Keratinocyte (primary cell): Measurements from ENCODE around the gene IL17A. TPM values are rescaled to one million over a fixed set of nuclear protein-coding genes. Genes with fewer than 3 reads are reported as not detected.

Source experiments
- DNase-seq: peaks from one replicate; pipeline ENCODE4 v3.0.0-alpha.2; 2011; ENCODE audit warnings: low read depth, missing footprints, low spot score
- FAIRE-seq: peaks from 2 replicates; lab custom pipeline; 2011; peaks lifted over from hg19 to GRCh38; lab: Jason Lieb, UNC
- H2AFZ ChIP-seq: 2 replicates; pipeline ENCODE4 v1.6.0; 2012; ENCODE audit warnings: low read length, control low read depth, inconsistent platforms; ENCODE audit not compliant: control insufficient read depth
- H3K27ac ChIP-seq: 2 replicates; pipeline ENCODE4 v1.5.1; 2011; ENCODE audit warnings: low read length; ENCODE audit not compliant: control insufficient read depth, insufficient read depth
- H3K27me3 ChIP-seq: 3 replicates; pipeline ENCODE4 v1.6.0; 2011; ENCODE audit warnings: low read length; ENCODE audit not compliant: control insufficient read depth, insufficient read depth; ENCODE audit errors: extremely low read depth
- H3K36me3 ChIP-seq, 2 experiments: 2 replicates in 1 of 2; 3 replicates in 1 of 2; pipeline ENCODE4 v1.5.1; 2011; ENCODE audit warnings: low read length in 2 of 2, mild to moderate bottlenecking in 1 of 2; ENCODE audit not compliant: control insufficient read depth in 2 of 2, insufficient read depth in 2 of 2; ENCODE audit errors: extremely low read depth in 1 of 2
- H3K4me1 ChIP-seq: 3 replicates; pipeline ENCODE4 v1.5.1; 2011; ENCODE audit warnings: low read length; ENCODE audit not compliant: control insufficient read depth, insufficient read depth; ENCODE audit errors: extremely low read depth
- H3K4me2 ChIP-seq: 3 replicates; pipeline ENCODE4 v1.6.0; 2011; ENCODE audit warnings: low read depth, low read length; ENCODE audit not compliant: control insufficient read depth, insufficient read depth; ENCODE audit errors: extremely low read depth
- H3K4me3 ChIP-seq, 3 experiments: fragments of 200-600 bp in 1 of 3; sonication (generic) in 1 of 3; 2 replicates in 2 of 3; 3 replicates in 1 of 3; pipeline ENCODE4 v1.5.1; 2011 to 2016; ENCODE audit warnings: low read length in 3 of 3, mild to moderate bottlenecking in 3 of 3, control low read depth in 2 of 3, inconsistent platforms in 1 of 3, low read depth in 1 of 3, mixed read lengths in 1 of 3, mixed run types in 1 of 3, moderate library complexity in 1 of 3; ENCODE audit not compliant: control insufficient read depth in 2 of 3, insufficient read depth in 2 of 3; ENCODE audit errors: extremely low read depth in 1 of 3
- H3K79me2 ChIP-seq: 2 replicates; pipeline ENCODE4 v1.6.0; 2012; ENCODE audit warnings: low read length; ENCODE audit not compliant: control insufficient read depth, insufficient read depth
- H3K9ac ChIP-seq: 3 replicates; pipeline ENCODE4 v1.6.0; 2011; ENCODE audit warnings: low read length; ENCODE audit not compliant: control insufficient read depth, insufficient read depth; ENCODE audit errors: extremely low read depth
- H3K9me1 ChIP-seq: 3 replicates; pipeline ENCODE4 v1.6.0; 2011; ENCODE audit warnings: low read length; ENCODE audit not compliant: control insufficient read depth, insufficient read depth; ENCODE audit errors: extremely low read depth
- H3K9me3 ChIP-seq: 2 replicates; pipeline ENCODE4 v1.5.1; 2012; ENCODE audit warnings: low read depth, low read length; ENCODE audit not compliant: control insufficient read depth
- H4K20me1 ChIP-seq: 3 replicates; pipeline ENCODE4 v1.6.0; 2011; ENCODE audit warnings: low read length; ENCODE audit not compliant: control insufficient read depth, insufficient read depth; ENCODE audit errors: extremely low read depth
- EZH2 ChIP-seq: IDR thresholded peaks from one replicate; pipeline ENCODE4 v1.6.1; 2012; ENCODE audit warnings: inconsistent platforms, mild to moderate bottlenecking, low read length, moderate library complexity
- dilution Hi-C: fragments of 300-500 bp; cut with MboI; formaldehyde crosslinking; loops from one replicate; pipeline ENCODE4 v1.7.0; 2020; ENCODE audit warnings: low sequenced_read_pairs; ENCODE audit not compliant: extremely low pct_ligation_motif_present
- polyA plus RNA-seq, 5 experiments: library from polyadenylated mRNA; depleted of rRNA in 3 of 5; stranded (reverse) in 3 of 5; stranded (forward) in 1 of 5; unstranded in 1 of 5; fragments of >200 nt; gene quantifications; 1 replicate in 1 of 5; 2 replicates in 3 of 5; 3 replicates in 1 of 5; pipeline versions ENCODE4 v1.2.1 to v1.2.3, GENCODE V29; 2011 to 2012; ENCODE audit warnings: missing spikeins in 2 of 5, low read depth in 1 of 5, low replicate concordance in 1 of 5
- TF ChIP-seq, protein P1 (sequence below), 3 experiments: IDR thresholded peaks in 1 of 3; conservative IDR thresholded peaks in 1 of 3; optimal IDR thresholded peaks in 1 of 3; 2 replicates in 2 of 3; 3 replicates in 1 of 3; pipeline versions ENCODE3 to v1.5.1; 2011; ENCODE audit warnings: low read length in 3 of 3, mild to moderate bottlenecking in 3 of 3, moderate library complexity in 2 of 3, control low read depth in 1 of 3, inconsistent platforms in 1 of 3; ENCODE audit not compliant: insufficient read depth in 2 of 3; ENCODE audit errors: extremely low read depth in 1 of 3

Gene IL17A
- polyA plus RNA-seq, 1 donor (not counting 4 experiments of a cell fraction or from before 2014, with no cell fraction given), result not detected

DNA sequence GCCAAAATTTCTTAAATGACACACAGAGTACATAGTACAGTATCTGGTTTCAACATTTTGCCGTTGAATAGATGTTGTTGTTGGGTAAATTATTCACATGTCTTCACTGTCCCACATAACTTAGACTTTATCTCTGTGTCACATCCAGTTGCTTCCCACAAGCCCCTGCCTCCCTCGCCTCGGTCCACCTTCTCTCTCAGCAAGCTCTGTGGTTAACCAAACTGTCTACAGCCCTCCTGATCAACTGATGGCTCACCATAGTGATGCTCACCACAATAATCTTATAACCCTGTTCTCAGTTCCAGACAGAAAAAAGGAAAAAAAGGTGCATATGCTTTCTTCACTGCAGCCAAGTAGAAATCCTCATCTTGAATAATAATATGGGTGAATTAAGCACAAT is 35.1 kb downstream of the IL17A start:
- Histone ChIP-seq H3K4me3 (no peak overlapping the region), H3K9me3 (no peaks in the 10 kb centered on the region), H3K9me1 (no peaks in the 10 kb centered on the region), H3K79me2 (no peaks in the 10 kb centered on the region), H3K4me2 (no peak overlapping the region), H3K36me3 (no peaks in the 10 kb centered on the region), H3K9ac (no peak overlapping the region), H3K27me3 (peaks cover 3% of the 10 kb centered on the region), H4K20me1 (no peaks in the 10 kb centered on the region), H2AFZ (no peak overlapping the region), H3K27ac (no peak overlapping the region), H3K4me1 (no peaks in the 10 kb centered on the region)
- FAIRE-seq (no peak), DNase-seq (no peak)
- no peak for TF ChIP-seq EZH2
- TF ChIP-seq, protein P1, sequence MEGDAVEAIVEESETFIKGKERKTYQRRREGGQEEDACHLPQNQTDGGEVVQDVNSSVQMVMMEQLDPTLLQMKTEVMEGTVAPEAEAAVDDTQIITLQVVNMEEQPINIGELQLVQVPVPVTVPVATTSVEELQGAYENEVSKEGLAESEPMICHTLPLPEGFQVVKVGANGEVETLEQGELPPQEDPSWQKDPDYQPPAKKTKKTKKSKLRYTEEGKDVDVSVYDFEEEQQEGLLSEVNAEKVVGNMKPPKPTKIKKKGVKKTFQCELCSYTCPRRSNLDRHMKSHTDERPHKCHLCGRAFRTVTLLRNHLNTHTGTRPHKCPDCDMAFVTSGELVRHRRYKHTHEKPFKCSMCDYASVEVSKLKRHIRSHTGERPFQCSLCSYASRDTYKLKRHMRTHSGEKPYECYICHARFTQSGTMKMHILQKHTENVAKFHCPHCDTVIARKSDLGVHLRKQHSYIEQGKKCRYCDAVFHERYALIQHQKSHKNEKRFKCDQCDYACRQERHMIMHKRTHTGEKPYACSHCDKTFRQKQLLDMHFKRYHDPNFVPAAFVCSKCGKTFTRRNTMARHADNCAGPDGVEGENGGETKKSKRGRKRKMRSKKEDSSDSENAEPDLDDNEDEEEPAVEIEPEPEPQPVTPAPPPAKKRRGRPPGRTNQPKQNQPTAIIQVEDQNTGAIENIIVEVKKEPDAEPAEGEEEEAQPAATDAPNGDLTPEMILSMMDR (optimal IDR thresholded peaks at IDR 0.05 in 1 of 3, IDR thresholded peaks at IDR 0.05 in 1 of 3, conservative IDR thresholded peaks at IDR 0.05 in 1 of 3; ENCODE audit: extremely low read depth in 1 of 3, insufficient read depth in 2 of 3, low read length in 3 of 3), result no peak
- dilution Hi-C loops, result no loop called here

DNA sequence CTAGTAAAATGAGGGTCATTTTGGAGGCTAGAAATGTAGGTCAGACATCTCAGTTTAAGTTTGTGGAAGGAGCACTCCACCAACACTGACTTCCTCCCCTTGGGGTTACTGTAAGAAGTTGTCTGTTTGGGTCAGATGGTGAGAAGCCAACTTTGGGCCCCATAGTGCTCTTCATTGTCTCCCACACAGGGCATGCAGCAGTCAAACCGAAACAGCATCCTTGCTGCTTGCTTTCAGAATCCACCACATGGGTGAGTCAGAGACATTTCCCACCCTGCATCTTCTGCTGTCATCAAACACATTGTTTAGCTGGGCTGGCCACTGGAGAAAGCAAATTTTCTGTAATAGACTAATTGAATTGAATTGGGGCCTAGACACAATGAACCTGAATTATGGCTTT is 41.3 kb downstream of the IL17A start:
- dilution Hi-C loops, result no loop called here
- Histone ChIP-seq H3K9me1 (no peaks in the 10 kb centered on the region), H3K9me3 (no peaks in the 10 kb centered on the region), H3K4me1 (no peaks in the 10 kb centered on the region), H3K36me3 (no peaks in the 10 kb centered on the region), H2AFZ (no peak overlapping the region), H3K4me2 (no peak overlapping the region), H3K9ac (no peak overlapping the region), H3K79me2 (no peaks in the 10 kb centered on the region), H3K27ac (no peak overlapping the region), H3K27me3 (no peaks in the 10 kb centered on the region), H4K20me1 (no peaks in the 10 kb centered on the region), H3K4me3 (no peak overlapping the region)
- TF ChIP-seq, protein P1 (optimal IDR thresholded peaks at IDR 0.05 in 1 of 3, IDR thresholded peaks at IDR 0.05 in 1 of 3, conservative IDR thresholded peaks at IDR 0.05 in 1 of 3; ENCODE audit: extremely low read depth in 1 of 3, insufficient read depth in 2 of 3, low read length in 3 of 3), result no peak
- TF ChIP-seq EZH2, result no peak
- FAIRE-seq, result no peak
- no peak for DNase-seq
